Neural crest cell (in vitro differentiated cells): ENCODE data around the gene PPM1E. TPM values are rescaled to one million over a fixed set of nuclear protein-coding genes. Genes with fewer than 3 reads are reported as not detected.
"Not testable (repeated sequence)": the region's sequence is repeated elsewhere in the genome, so short reads cannot be mapped to it uniquely, and the experiment has no call there.

Source experiments
- DNase-seq: peaks from one replicate; pipeline ENCODE4 v3.0.0; 2021; ENCODE audit warnings: low read depth, mixed read lengths, low spot score
- H3K27ac Mint-ChIP-seq: one replicate; pipeline ENCODE4 v1.8.0; 2021; ENCODE audit warnings: mild to moderate bottlenecking, mixed read lengths; ENCODE audit not compliant: unreplicated experiment
- H3K27me3 Mint-ChIP-seq: 2 replicates; pipeline ENCODE4 v1.8.0; 2021; ENCODE audit warnings: low read depth, mild to moderate bottlenecking, mixed read lengths
- H3K36me3 Mint-ChIP-seq: 2 replicates; pipeline ENCODE4 v1.8.0; 2021; ENCODE audit warnings: low read depth, mild to moderate bottlenecking, mixed read lengths
- H3K4me1 Mint-ChIP-seq: 2 replicates; pipeline ENCODE4 v1.8.0; 2021; ENCODE audit warnings: mixed read lengths
- H3K4me3 Mint-ChIP-seq: one replicate; pipeline ENCODE4 v1.8.0; 2021; ENCODE audit warnings: mild to moderate bottlenecking, mixed read lengths
- H3K9me3 Mint-ChIP-seq: 2 replicates; pipeline ENCODE4 v1.8.0; 2021; ENCODE audit warnings: mixed read lengths
- CTCF ChIP-seq: fragments of 200-600 bp; sonication (generic); conservative IDR thresholded peaks from 2 replicates; pipeline ENCODE4 v1.5.0; 2021; ENCODE audit warnings: antibody characterized with exemption, mild to moderate bottlenecking
- total RNA-seq: library from RNA; stranded (reverse); gene quantifications from 2 replicates; pipeline ENCODE4 v1.2.1, GENCODE V29; 2021

PPM1E gene
- total RNA-seq, 1 donor from 2014 or later, result 15.2 TPM

- TF ChIP-seq CTCF, result no peak
- Mint-ChIP-seq H3K36me3 (peaks cover 30% of the 10 kb centered on the region), H3K9me3 (peaks cover 21% of the 10 kb centered on the region), H3K27me3 (no peaks in the 10 kb centered on the region), H3K27ac (no peak overlapping the region), H3K4me3 (no peak overlapping the region), H3K4me1 (no peaks in the 10 kb centered on the region)
- DNase-seq, result no peak
Observed at GRCh38 chr17:58947824-58948223, 192.2 kb downstream of the PPM1E start.

GRCh38 chr17:58954358-58954757 lies 198.7 kb downstream of the PPM1E start:
- not testable (repeated sequence) for DNase-seq, H3K4me1 Mint-ChIP-seq, H3K9me3 Mint-ChIP-seq, H3K4me3 Mint-ChIP-seq, H3K27me3 Mint-ChIP-seq, H3K27ac Mint-ChIP-seq
- peaks cover 27% of the 10 kb centered on the region for H3K36me3 Mint-ChIP-seq

GRCh38 chr17:58956997-58957724 lies 201.5 kb downstream of the PPM1E start:
- Mint-ChIP-seq H3K9me3 (no peaks in the 10 kb centered on the region), H3K4me1 (peaks cover 9% of the 10 kb centered on the region), H3K27ac (no peak overlapping the region), H3K27me3 (no peaks in the 10 kb centered on the region), H3K4me3 (no peak overlapping the region), H3K36me3 (peaks cover 11% of the 10 kb centered on the region)
- no peak for DNase-seq
- TF ChIP-seq CTCF, result no peak

- not testable (repeated sequence) for H3K9me3 Mint-ChIP-seq, H3K4me1 Mint-ChIP-seq, H3K27ac Mint-ChIP-seq, H3K4me3 Mint-ChIP-seq, DNase-seq, H3K27me3 Mint-ChIP-seq
- H3K36me3 Mint-ChIP-seq, result peaks cover 11% of the 10 kb centered on the region
Observed at GRCh38 chr17:58957725-58958073, 202.0 kb downstream of the PPM1E start.

GRCh38 chr17:58960068-58960467 lies 204.4 kb downstream of the PPM1E start:
- H3K4me1 Mint-ChIP-seq, result peaks cover 9% of the 10 kb centered on the region
- H3K27ac Mint-ChIP-seq, result no peak overlapping the region
- no peaks in the 10 kb centered on the region for H3K27me3 Mint-ChIP-seq

GRCh38 chr17:58965221-58965620 lies 209.6 kb downstream of the PPM1E start:
- no peak overlapping the region for H3K4me3 Mint-ChIP-seq
- no peaks in the 10 kb centered on the region for H3K9me3 Mint-ChIP-seq
- H3K27ac Mint-ChIP-seq, result no peak overlapping the region
- DNase-seq, result no peak
- peaks cover 20% of the 10 kb centered on the region for H3K4me1 Mint-ChIP-seq
- no peak for TF ChIP-seq CTCF
- no peaks in the 10 kb centered on the region for H3K27me3 Mint-ChIP-seq
- no peaks in the 10 kb centered on the region for H3K36me3 Mint-ChIP-seq

More at GRCh38 chr17:58960068-58960467, 204.4 kb downstream of the PPM1E start:
- Mint-ChIP-seq H3K4me3 (no peak overlapping the region), H3K36me3 (peaks cover 7% of the 10 kb centered on the region), H3K9me3 (no peaks in the 10 kb centered on the region)
- no peak for DNase-seq
- no peak for TF ChIP-seq CTCF
